Measurements from ENCODE around the gene CDCA5.

Gene CDCA5

GRCh38 chr11:65066315-65066714, 17.5 kb downstream of the CDCA5 start:
- Histone ChIP-seq H3K36me3 (ENCODE audit: insufficient read depth, low read length) (no peaks in the 10 kb centered on the region), H3K4me1 (ENCODE audit: insufficient read depth, low read length) (peaks cover 3% of the 10 kb centered on the region), H2AFZ (ENCODE audit: low read depth, low read length) (no peak overlapping the region), H3K27me3 (ENCODE audit: insufficient read depth, low read length) (no peaks in the 10 kb centered on the region), H3K4me3 (ENCODE audit: low read length) (no peak overlapping the region), H3K9me3 (ENCODE audit: low read length) (no peaks in the 10 kb centered on the region)

GRCh38 chr11:65065851-65066250, 18.0 kb downstream of the CDCA5 start:
- H2AFZ ChIP-seq (ENCODE audit: low read depth, low read length): no peak overlapping the region
- H3K27me3 ChIP-seq (ENCODE audit: insufficient read depth, low read length): no peaks in the 10 kb centered on the region
- peaks cover 3% of the 10 kb centered on the region for H3K4me1 ChIP-seq (ENCODE audit: insufficient read depth, low read length)
- H3K4me3 ChIP-seq (ENCODE audit: low read length): no peak overlapping the region
- H3K9me3 ChIP-seq (ENCODE audit: low read length): no peaks in the 10 kb centered on the region
- no peaks in the 10 kb centered on the region for H3K36me3 ChIP-seq (ENCODE audit: insufficient read depth, low read length)

DNA sequence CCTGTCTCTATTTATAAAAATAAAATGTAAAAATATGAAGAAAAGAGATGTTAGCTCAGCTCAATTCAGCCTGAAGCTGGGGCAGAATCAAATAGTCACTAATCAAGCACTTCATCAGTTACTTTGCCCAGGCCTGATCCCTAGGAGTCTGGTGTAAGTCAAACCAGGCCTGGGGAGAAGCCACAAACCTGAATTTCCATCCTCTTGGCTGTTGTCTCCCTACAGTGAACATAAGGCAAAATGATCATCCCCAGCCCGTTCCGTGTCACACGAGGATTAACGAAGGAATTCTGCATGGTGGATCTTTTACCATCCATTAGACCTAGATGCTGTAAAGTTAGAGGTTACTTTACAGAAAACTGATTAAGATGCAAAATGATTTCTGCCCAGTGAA, 19.0 kb downstream of the CDCA5 start:
- H2AFZ ChIP-seq (ENCODE audit: low read depth, low read length): no peak overlapping the region

DNA sequence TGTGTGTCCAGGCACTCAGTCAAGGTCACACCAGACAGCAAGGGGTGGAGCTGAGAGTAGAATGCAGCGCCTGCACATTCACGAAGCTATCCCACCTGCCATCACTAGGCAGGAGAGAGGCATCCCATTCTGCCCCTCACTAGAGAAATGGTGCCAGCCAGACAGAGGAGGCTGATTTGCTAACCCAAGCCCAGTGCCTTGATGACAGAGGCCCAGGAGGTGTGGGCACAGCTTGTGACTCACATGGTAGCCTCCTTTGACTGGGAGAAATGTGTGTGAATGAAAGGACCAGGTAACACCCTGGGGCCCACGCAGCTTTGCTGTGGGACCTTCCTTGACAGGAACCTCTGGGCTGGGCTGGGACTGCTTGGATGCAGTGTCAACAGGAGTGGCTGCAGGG, 20.3 kb downstream of the CDCA5 start:
- H3K36me3 ChIP-seq (ENCODE audit: insufficient read depth, low read length): no peaks in the 10 kb centered on the region
- no peak overlapping the region for H3K4me3 ChIP-seq (ENCODE audit: low read length)
- no peaks in the 10 kb centered on the region for H3K27me3 ChIP-seq (ENCODE audit: insufficient read depth, low read length)
- H3K4me1 ChIP-seq (ENCODE audit: insufficient read depth, low read length): peaks cover 3% of the 10 kb centered on the region
- H3K9me3 ChIP-seq (ENCODE audit: low read length): no peaks in the 10 kb centered on the region
- no peak overlapping the region for H2AFZ ChIP-seq (ENCODE audit: low read depth, low read length)

More for the DNA sequence above, 19.0 kb downstream of the CDCA5 start:
- Histone ChIP-seq H3K9me3 (ENCODE audit: low read length) (no peaks in the 10 kb centered on the region), H3K27me3 (ENCODE audit: insufficient read depth, low read length) (no peaks in the 10 kb centered on the region), H3K4me1 (ENCODE audit: insufficient read depth, low read length) (peaks cover 3% of the 10 kb centered on the region), H3K36me3 (ENCODE audit: insufficient read depth, low read length) (no peaks in the 10 kb centered on the region), H3K4me3 (ENCODE audit: low read length) (no peak overlapping the region)

- no peaks in the 10 kb centered on the region for H3K4me1 ChIP-seq (ENCODE audit: insufficient read depth, low read length)
- H3K36me3 ChIP-seq (ENCODE audit: insufficient read depth, low read length): no peaks in the 10 kb centered on the region
- no peak overlapping the region for H3K4me3 ChIP-seq (ENCODE audit: low read length)
- H2AFZ ChIP-seq (ENCODE audit: low read depth, low read length): no peak overlapping the region
- no peaks in the 10 kb centered on the region for H3K27me3 ChIP-seq (ENCODE audit: insufficient read depth, low read length)
- H3K9me3 ChIP-seq (ENCODE audit: low read length): no peaks in the 10 kb centered on the region
Measured at GRCh38 chr11:65060913-65061408, 22.9 kb downstream of the CDCA5 start.

- no peak overlapping the region for H3K4me3 ChIP-seq (ENCODE audit: low read length)
- no peaks in the 10 kb centered on the region for H3K9me3 ChIP-seq (ENCODE audit: low read length)
- H2AFZ ChIP-seq (ENCODE audit: low read depth, low read length): no peak overlapping the region
- no peaks in the 10 kb centered on the region for H3K27me3 ChIP-seq (ENCODE audit: insufficient read depth, low read length)
- no peaks in the 10 kb centered on the region for H3K36me3 ChIP-seq (ENCODE audit: insufficient read depth, low read length)
- no peaks in the 10 kb centered on the region for H3K4me1 ChIP-seq (ENCODE audit: insufficient read depth, low read length)
Measured at GRCh38 chr11:65059959-65060824, 23.6 kb downstream of the CDCA5 start.

DNA sequence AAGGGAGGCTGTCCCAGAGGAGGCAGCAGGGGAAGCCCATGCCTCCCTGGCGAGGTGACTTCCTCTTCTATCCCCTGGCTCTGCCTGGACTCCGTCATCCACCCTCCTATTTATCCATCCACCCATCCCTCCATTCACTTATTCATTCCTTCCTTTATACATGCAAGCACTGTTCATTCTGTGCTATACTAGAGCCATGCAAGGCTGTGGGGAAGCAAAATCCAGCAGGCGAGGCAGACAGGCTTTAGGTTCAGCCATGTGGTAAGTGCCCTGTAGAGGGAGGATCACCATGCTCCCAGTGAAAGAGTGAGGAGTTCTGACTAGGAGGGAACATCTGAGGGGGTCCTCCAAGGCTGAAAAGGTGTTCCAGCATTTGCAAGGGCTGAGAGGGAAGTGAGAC, 24.3 kb downstream of the CDCA5 start:
- Histone ChIP-seq H3K4me1 (ENCODE audit: insufficient read depth, low read length) (no peaks in the 10 kb centered on the region), H3K27me3 (ENCODE audit: insufficient read depth, low read length) (no peaks in the 10 kb centered on the region), H3K4me3 (ENCODE audit: low read length) (no peak overlapping the region), H3K36me3 (ENCODE audit: insufficient read depth, low read length) (no peaks in the 10 kb centered on the region), H2AFZ (ENCODE audit: low read depth, low read length) (no peak overlapping the region), H3K9me3 (ENCODE audit: low read length) (no peaks in the 10 kb centered on the region)

DNA sequence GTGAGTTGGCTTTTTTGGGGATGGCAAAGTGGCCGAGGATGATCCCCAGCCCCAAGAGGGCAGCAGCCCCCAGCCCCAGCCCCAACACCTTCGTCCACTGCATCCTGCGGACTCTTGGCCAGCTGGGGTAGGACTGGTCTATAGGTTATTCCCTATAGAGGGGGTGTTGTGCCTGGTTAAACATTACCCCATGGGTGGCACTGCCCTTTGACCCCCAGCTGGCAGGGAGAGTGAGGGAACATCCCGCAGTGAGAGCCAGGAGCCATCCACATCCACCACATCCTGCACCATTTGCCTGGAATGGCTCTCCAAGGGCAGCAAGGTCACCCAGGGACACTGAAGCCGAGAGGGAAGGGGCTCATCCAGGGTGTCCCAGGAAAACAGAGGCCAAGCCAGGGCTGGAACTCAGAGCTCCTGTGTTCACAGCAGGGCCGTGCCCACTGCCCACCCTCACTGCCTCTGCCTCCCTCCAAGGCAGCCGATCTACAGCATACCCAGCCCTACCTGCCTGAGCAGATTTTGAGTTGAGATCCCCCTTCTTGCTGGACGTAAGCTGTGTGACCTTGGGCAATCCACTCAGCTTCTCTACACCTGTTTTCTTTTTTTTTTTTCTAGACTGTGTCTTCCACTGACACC, 25.3 kb downstream of the CDCA5 start, which contains the start of gene NAALADL1:
NAALADL1 (minus strand) TSS at position 135 of the 636 bp plus-strand sequence; CDS start at position 103, 32 bp downstream.
- Histone ChIP-seq H3K4me1 (ENCODE audit: insufficient read depth, low read length) (no peaks in the 10 kb centered on the region), H3K9me3 (ENCODE audit: low read length) (no peaks in the 10 kb centered on the region), H3K27me3 (ENCODE audit: insufficient read depth, low read length) (peaks cover 2% of the 10 kb centered on the region), H2AFZ (ENCODE audit: low read depth, low read length) (no peak within 1 kb of the TSS), H3K36me3 (ENCODE audit: insufficient read depth, low read length) (no peaks in the 10 kb centered on the region), H3K4me3 (ENCODE audit: low read length) (no peak within 1 kb of the TSS)

DNA sequence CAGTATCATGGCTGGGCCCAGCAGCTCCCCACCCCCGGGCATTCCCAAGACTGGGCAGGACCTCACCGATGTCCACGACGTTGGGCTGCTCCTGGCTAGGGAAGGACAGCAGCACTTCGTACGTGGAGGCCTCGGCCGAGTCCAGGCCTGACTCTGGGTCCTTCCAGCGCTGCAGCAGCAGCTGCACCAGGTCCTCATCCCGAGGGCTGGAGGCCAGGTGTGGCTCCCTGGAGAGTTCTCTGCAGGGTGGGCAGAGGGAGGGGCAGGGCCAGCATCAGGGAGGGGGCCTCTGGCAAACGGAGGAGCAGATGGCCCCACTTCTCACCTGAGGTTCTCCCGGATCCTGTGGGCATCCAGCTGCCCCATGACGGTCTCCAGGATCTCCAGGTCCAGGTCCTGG, 25.8 kb downstream of the CDCA5 start:
- H2AFZ ChIP-seq (ENCODE audit: low read depth, low read length): no peak overlapping the region
- no peaks in the 10 kb centered on the region for H3K9me3 ChIP-seq (ENCODE audit: low read length)
- no peak overlapping the region for H3K4me3 ChIP-seq (ENCODE audit: low read length)
- peaks cover 6% of the 10 kb centered on the region for H3K27me3 ChIP-seq (ENCODE audit: insufficient read depth, low read length)
- no peaks in the 10 kb centered on the region for H3K4me1 ChIP-seq (ENCODE audit: insufficient read depth, low read length)
- H3K36me3 ChIP-seq (ENCODE audit: insufficient read depth, low read length): no peaks in the 10 kb centered on the region

GRCh38 chr11:65057526-65057925, 26.3 kb downstream of the CDCA5 start:
- no peak overlapping the region for H3K4me3 ChIP-seq (ENCODE audit: low read length)
- H2AFZ ChIP-seq (ENCODE audit: low read depth, low read length): no peak overlapping the region
- H3K27me3 ChIP-seq (ENCODE audit: insufficient read depth, low read length): peaks cover 8% of the 10 kb centered on the region
- no peaks in the 10 kb centered on the region for H3K36me3 ChIP-seq (ENCODE audit: insufficient read depth, low read length)
- H3K4me1 ChIP-seq (ENCODE audit: insufficient read depth, low read length): no peaks in the 10 kb centered on the region
- H3K9me3 ChIP-seq (ENCODE audit: low read length): no peaks in the 10 kb centered on the region

GRCh38 chr11:65056999-65057398, 26.8 kb downstream of the CDCA5 start:
- peaks cover 9% of the 10 kb centered on the region for H3K27me3 ChIP-seq (ENCODE audit: insufficient read depth, low read length)
- no peaks in the 10 kb centered on the region for H3K9me3 ChIP-seq (ENCODE audit: low read length)
- H3K36me3 ChIP-seq (ENCODE audit: insufficient read depth, low read length): no peaks in the 10 kb centered on the region
- H3K4me1 ChIP-seq (ENCODE audit: insufficient read depth, low read length): no peaks in the 10 kb centered on the region
- H3K4me3 ChIP-seq (ENCODE audit: low read length): no peak overlapping the region
- H2AFZ ChIP-seq (ENCODE audit: low read depth, low read length): no peak overlapping the region

- Histone ChIP-seq H3K36me3 (ENCODE audit: insufficient read depth, low read length) (no peaks in the 10 kb centered on the region), H2AFZ (ENCODE audit: low read depth, low read length) (no peak overlapping the region), H3K27me3 (ENCODE audit: insufficient read depth, low read length) (peaks cover 9% of the 10 kb centered on the region), H3K9me3 (ENCODE audit: low read length) (no peaks in the 10 kb centered on the region), H3K4me1 (ENCODE audit: insufficient read depth, low read length) (no peaks in the 10 kb centered on the region), H3K4me3 (ENCODE audit: low read length) (no peak overlapping the region)
Measured at GRCh38 chr11:65055538-65055937, 28.3 kb downstream of the CDCA5 start.

- Histone ChIP-seq H3K9me3 (ENCODE audit: low read length) (no peaks in the 10 kb centered on the region), H3K36me3 (ENCODE audit: insufficient read depth, low read length) (no peaks in the 10 kb centered on the region), H2AFZ (ENCODE audit: low read depth, low read length) (no peak overlapping the region), H3K4me1 (ENCODE audit: insufficient read depth, low read length) (no peaks in the 10 kb centered on the region), H3K4me3 (ENCODE audit: low read length) (no peak overlapping the region), H3K27me3 (ENCODE audit: insufficient read depth, low read length) (peaks cover 9% of the 10 kb centered on the region)
Measured at GRCh38 chr11:65053827-65054508, 29.9 kb downstream of the CDCA5 start.

Data from neuron (in vitro differentiated cells).